GM12865 (cell line): ENCODE results near the gene POLR3B.

Experiments used
- DNase-seq: peaks from one replicate; pipeline ENCODE4 v3.0.0; 2010; ENCODE audit warnings: low read depth
- H3K4me3 ChIP-seq: 2 replicates; pipeline ENCODE4 v1.5.1; 2011; ENCODE audit warnings: mild to moderate bottlenecking, low read depth, low read length, control low read depth
- CTCF ChIP-seq: IDR thresholded peaks from 2 replicates; pipeline ENCODE4 v1.5.1; 2011; ENCODE audit warnings: low read length, control low read depth, low read depth, inconsistent platforms; ENCODE audit not compliant: insufficient read depth; ENCODE audit errors: missing control alignments

The POLR3B gene

DNA sequence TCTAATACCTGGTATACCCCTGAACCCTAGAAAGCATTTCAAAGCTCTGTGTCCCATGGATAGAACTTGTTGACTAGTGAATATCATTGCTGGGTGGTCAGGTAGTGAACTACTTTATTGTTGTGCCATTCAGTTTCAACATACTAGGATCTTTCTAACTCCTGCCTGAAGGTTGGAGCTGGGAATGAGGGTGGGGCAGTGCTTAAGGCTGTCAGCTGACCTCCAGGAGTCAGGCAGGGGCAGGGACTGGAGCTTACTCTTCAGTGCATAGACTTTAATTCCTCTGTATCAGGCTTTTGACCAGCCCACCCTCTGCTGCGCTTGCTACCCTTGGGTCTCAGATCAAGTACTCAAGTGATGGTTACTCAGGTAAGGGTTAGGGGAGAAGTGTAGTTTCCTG, 122.7 kb downstream of the POLR3B start:
- no peak overlapping the region for H3K4me3 ChIP-seq
- no peak for TF ChIP-seq CTCF
- DNase-seq, result no peak

DNA sequence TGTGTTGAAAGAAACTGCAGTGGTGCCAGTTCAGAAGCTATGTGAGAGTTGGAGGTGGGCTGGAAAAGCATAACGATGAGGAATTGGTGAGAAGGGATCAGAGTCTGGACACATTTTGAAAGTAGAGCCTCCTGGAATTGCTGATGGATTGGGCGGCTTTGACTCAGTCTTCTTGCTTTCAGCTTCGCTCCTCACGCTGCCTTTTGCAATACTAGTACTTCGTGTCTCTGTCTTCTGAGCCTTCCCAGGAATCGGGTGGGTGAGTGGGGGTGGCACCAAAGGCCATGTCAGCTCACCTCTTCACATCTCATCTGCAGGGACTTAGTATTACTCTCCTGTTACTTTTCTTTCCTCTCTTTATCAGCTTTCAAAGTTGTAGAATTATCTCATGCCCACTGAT, 123.7 kb downstream of the POLR3B start:
- DNase-seq, result no peak
- no peak overlapping the region for H3K4me3 ChIP-seq
- TF ChIP-seq CTCF, result no peak

DNA sequence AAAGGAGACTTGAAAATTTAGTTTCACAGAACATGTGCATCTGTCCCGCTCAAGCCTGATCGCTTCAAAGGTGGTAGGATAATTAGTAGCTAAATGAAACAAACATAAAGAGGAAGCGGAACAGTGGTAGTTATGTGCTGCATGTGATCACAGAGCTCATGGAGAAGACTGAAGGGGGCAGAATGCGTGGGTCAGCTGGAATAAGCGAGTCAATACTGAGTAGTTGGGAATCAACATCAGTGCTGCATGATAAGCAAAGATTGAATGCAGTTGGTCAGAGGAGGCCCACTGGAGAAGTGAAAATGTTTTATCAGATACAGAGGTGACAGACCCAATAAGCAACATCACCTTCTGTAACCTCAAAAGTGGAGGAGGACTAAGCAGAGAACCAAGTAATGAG, 130.1 kb downstream of the POLR3B start:
- DNase-seq, result no peak
- H3K4me3 ChIP-seq, result no peak overlapping the region

GRCh38 chr12:106488884-106489283, 131.3 kb downstream of the POLR3B start:
- no peak overlapping the region for H3K4me3 ChIP-seq
- DNase-seq, result no peak
- no peak for TF ChIP-seq CTCF

More for the DNA sequence above, 130.1 kb downstream of the POLR3B start:
- TF ChIP-seq CTCF, result no peak

- TF ChIP-seq CTCF, result no peak
- no peak overlapping the region for H3K4me3 ChIP-seq
- DNase-seq, result no peak
Measured at GRCh38 chr12:106490264-106490663, 132.7 kb downstream of the POLR3B start.

DNA sequence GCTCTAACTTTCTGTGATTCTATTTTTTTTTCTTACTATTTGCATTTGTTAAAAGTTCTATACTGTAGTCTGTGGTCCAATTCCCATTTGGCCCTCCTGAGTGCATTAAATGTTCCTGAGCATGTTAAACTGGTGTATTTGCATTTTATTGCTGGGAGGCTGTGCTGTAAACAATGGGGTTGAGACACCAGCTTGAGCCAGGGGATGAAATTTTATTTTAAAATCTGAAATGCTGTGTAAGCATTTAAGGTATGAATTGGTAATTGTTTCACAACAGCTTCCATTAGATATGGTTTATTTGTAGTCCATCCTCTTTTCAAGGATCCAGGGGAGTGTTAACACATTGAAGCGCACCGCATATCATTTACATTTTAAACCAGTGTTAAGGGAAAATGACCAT, 135.3 kb downstream of the POLR3B start:
- TF ChIP-seq CTCF, result no peak

DNA sequence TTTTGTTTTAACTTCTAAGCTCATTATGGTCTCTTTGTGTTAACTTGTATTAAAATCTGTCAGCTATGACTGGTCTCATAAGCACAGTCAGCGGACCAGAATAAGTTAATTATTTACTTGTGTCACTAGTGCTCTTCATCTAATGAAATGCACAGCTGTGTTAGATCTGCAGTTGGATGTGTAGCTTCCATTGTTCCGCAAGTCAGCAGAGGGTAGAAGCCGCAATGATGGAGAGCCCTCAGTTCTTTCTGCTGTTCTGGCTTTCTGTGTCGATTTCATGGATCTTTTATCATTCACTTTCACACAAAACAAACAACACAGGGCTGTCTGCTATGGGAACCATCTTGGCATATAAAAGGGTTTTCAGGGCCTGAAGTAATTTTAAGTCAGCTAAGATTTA, 136.0 kb downstream of the POLR3B start:
- TF ChIP-seq CTCF, result no peak
- H3K4me3 ChIP-seq, result no peak overlapping the region
- no peak for DNase-seq

More for the DNA sequence above, 135.3 kb downstream of the POLR3B start:
- no peak for DNase-seq
- no peak overlapping the region for H3K4me3 ChIP-seq
